HepG2 (cell line): ENCODE measurements around the gene SIRPB2. TPM values are rescaled to one million over a fixed set of nuclear protein-coding genes. Genes with fewer than 3 reads are reported as not detected.

ENCODE experiments used
- polyA plus RNA-seq, 8 experiments: library from polyadenylated mRNA; depleted of rRNA in 3 of 8; stranded (reverse) in 7 of 8; unstranded in 1 of 8; fragments of >200 nt; fragmentation: Illumina TruSeq in 4 of 8; extraction: Trizol in 4 of 8; gene quantifications; 2 replicates each; pipeline versions ENCODE4 v1.2.1 to v1.2.3, GENCODE V29; 2011 to 2016; ENCODE audit warnings: low read depth in 4 of 8, missing spikeins in 1 of 8, mixed read lengths in 1 of 8; ENCODE audit not compliant: insufficient read depth in 1 of 8
- small RNA-seq, 3 experiments: library from RNA; depleted of rRNA; stranded (forward); fragments of <200 nt; gene quantifications; one replicate each; pipeline ENCODE3, GENCODE V24; 2012; ENCODE audit warnings: low read depth in 2 of 3, low replicate concordance in 1 of 3; ENCODE audit not compliant: insufficient read length in 3 of 3, insufficient read depth in 2 of 3
- total RNA-seq, 5 experiments: library from RNA; depleted of rRNA; stranded (reverse); fragments of >200 nt; fragmentation: Illumina TruSeq; extraction: Trizol; gene quantifications; 2 replicates each; pipeline ENCODE4 v1.2.3, GENCODE V29; 2016; ENCODE audit warnings: low read depth in 1 of 5

The SIRPB2 gene
- total and polyA plus RNA-seq, 2 of the 13 experiments (the other 11 are each of a cell fraction or from before 2014, with no cell fraction given) = not detected

Small RNA genes lying within 50 kb of the gene (small RNA-seq; reads per million reads assigned to genes)
- gene RNU6-917P = 0 reads per million in 3 experiments

Other genes with a start within 250 kb of the SIRPB2 start
- 0.09 TPM in 1 of 2 replicates, not detected in the other for gene SNPH, start 225.1 kb downstream of the SIRPB2 start, total RNA-seq (2016; rRNA removed; fragmentation: Illumina TruSeq; extraction: Trizol)
- not detected in 2 replicates for gene SNPH, start 225.1 kb downstream of the SIRPB2 start, polyA plus RNA-seq (2011; rRNA removed)
- 0.87 and 1.2 TPM in 2 replicates for gene SDCBP2, start 162.3 kb downstream of the SIRPB2 start, total RNA-seq (2016; rRNA removed; fragmentation: Illumina TruSeq; extraction: Trizol)
- 2.4 and 2.9 TPM in 2 replicates for gene SDCBP2, start 162.3 kb downstream of the SIRPB2 start, polyA plus RNA-seq (2011; rRNA removed)
- 119 and 188 TPM in 2 replicates for gene FKBP1A, start 98.4 kb downstream of the SIRPB2 start, total RNA-seq (2016; rRNA removed; fragmentation: Illumina TruSeq; extraction: Trizol)
- gene FKBP1A, start 98.4 kb downstream of the SIRPB2 start, polyA plus RNA-seq (2011; rRNA removed) = 436 and 468 TPM in 2 replicates
- gene NSFL1C, start 24.6 kb downstream of the SIRPB2 start, total RNA-seq (2016; rRNA removed; fragmentation: Illumina TruSeq; extraction: Trizol) = 62.7 and 74.0 TPM in 2 replicates
- 22.9 and 31.9 TPM in 2 replicates for gene NSFL1C, start 24.6 kb downstream of the SIRPB2 start, polyA plus RNA-seq (2011; rRNA removed)
- gene SIRPD, start 66.3 kb upstream of the SIRPB2 start, total RNA-seq (2016; rRNA removed; fragmentation: Illumina TruSeq; extraction: Trizol) = not detected in 2 replicates
- gene SIRPD, start 66.3 kb upstream of the SIRPB2 start, polyA plus RNA-seq (2011; rRNA removed) = not detected in 2 replicates
- gene SIRPB1, start 128.6 kb upstream of the SIRPB2 start, total RNA-seq (2016; rRNA removed; fragmentation: Illumina TruSeq; extraction: Trizol) = 0.98 and 1.4 TPM in 2 replicates
- 0.41 and 0.46 TPM in 2 replicates for gene SIRPB1, start 128.6 kb upstream of the SIRPB2 start, polyA plus RNA-seq (2011; rRNA removed)
- gene SIRPG, start 166.4 kb upstream of the SIRPB2 start, total RNA-seq (2016; rRNA removed; fragmentation: Illumina TruSeq; extraction: Trizol) = not detected in 2 replicates
- not detected in 2 replicates for gene SIRPG, start 166.4 kb upstream of the SIRPB2 start, polyA plus RNA-seq (2011; rRNA removed)